ENCODE data around the gene DLX1. TPM values are rescaled to one million over a fixed set of nuclear protein-coding genes. Genes with fewer than 3 reads are reported as not detected.

DLX1 gene
- total RNA-seq, 1 experiment from 2014 or later: 7.6 TPM

DNA sequence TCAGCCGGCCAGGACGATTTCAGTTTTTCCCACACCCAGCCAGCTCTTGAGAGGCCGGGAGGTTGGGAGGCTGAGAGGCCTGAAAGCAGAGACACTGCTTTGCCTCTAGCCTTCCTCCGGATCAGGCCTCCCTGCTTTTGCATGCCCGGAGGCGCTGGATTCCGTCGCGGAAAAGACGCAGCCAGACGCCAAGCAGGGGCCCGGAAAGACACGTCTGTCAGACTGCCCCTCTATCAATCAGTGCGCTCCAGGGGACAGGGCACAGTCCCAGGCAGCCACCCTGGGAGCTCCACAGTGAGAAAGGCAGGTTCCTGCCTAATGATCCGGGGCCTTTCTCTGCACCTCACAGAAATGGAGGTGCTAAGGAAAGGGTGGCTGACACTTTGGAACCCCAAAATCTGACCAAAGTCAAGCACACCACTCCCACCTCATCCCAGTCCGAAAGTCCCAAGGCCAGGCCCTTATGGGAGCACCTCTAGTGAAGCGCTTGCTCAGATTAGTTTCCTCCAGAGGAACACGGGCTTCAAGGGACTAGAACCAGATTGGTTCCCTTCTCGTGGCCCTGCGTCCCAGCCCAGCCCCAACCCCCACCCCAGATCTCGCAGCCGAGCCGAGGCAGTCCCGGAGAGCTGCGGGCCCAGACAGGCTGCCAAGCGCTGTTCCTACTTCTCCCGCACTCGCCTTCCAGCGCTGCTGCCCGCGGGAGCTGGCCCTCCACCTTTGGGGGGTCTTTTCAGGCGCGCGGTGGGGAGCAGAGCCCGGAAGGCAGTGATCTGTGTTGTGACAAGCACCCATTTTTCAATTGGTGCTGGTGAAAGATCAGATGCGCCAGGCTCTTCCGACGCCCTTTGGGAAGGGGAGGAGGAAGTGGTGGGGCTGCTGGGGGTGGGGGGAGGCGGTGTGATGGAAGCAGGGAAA, 5.0 kb downstream of the DLX1 start:
- Histone ChIP-seq H3K79me2 (ENCODE audit: low read length) (peaks cover 26% of the 10 kb centered on the region), H3K4me2 (ENCODE audit: low read length) (no peak overlapping the region), H3K36me3 (ENCODE audit: low read depth, low read length) (no peaks in the 10 kb centered on the region), H2AFZ (ENCODE audit: low read length) (no peak overlapping the region), H3K9ac (ENCODE audit: low read length) (no peak overlapping the region), H3K9me3 (ENCODE audit: low read length) (no peaks in the 10 kb centered on the region), H3K27ac (ENCODE audit: low read length) (no peak overlapping the region), H3K27me3 (ENCODE audit: low read length) (no peaks in the 10 kb centered on the region), H4K20me1 (ENCODE audit: low read length) (no peaks in the 10 kb centered on the region), H3K4me3 (ENCODE audit: low read length) (no peak overlapping the region), H3K4me1 (ENCODE audit: insufficient read depth, low read length) (peaks cover 14% of the 10 kb centered on the region; the same call in 1 of the 2 replicates), H3F3A (ENCODE audit: low read length, unreplicated experiment) (peaks cover 3% of the 10 kb centered on the region), H3K9me2 (replicated peaks; ENCODE audit: low read length) (no peaks in the 10 kb centered on the region)
- no peak for TF ChIP-seq EZH2 (IDR thresholded peaks at IDR 0.05; ENCODE audit: low read length, unreplicated experiment)
- TF ChIP-seq, protein P1, sequence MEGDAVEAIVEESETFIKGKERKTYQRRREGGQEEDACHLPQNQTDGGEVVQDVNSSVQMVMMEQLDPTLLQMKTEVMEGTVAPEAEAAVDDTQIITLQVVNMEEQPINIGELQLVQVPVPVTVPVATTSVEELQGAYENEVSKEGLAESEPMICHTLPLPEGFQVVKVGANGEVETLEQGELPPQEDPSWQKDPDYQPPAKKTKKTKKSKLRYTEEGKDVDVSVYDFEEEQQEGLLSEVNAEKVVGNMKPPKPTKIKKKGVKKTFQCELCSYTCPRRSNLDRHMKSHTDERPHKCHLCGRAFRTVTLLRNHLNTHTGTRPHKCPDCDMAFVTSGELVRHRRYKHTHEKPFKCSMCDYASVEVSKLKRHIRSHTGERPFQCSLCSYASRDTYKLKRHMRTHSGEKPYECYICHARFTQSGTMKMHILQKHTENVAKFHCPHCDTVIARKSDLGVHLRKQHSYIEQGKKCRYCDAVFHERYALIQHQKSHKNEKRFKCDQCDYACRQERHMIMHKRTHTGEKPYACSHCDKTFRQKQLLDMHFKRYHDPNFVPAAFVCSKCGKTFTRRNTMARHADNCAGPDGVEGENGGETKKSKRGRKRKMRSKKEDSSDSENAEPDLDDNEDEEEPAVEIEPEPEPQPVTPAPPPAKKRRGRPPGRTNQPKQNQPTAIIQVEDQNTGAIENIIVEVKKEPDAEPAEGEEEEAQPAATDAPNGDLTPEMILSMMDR (conservative IDR thresholded peaks at IDR 0.05; ENCODE audit: low read depth, low read length): no peak
- no peak for TF ChIP-seq EZH2phosphoT487 (IDR thresholded peaks at IDR 0.05; ENCODE audit: borderline replicate concordance, low read length)
- DNase-seq (no peak), ATAC-seq (no peak)
- ChIA-PET CTCF (interaction anchor here (0.6 kb wide), 1 partner anchor 327 kb away, joined by 3 read pairs; no protein-coding TSS in a partner anchor), POLR2A (ENCODE audit: unreplicated experiment) (no interaction called here)
- BruUV-seq (replicated peaks): no TSS peak
- intact Hi-C loops (cut with micrococcal nuclease): no loop called here

DNA sequence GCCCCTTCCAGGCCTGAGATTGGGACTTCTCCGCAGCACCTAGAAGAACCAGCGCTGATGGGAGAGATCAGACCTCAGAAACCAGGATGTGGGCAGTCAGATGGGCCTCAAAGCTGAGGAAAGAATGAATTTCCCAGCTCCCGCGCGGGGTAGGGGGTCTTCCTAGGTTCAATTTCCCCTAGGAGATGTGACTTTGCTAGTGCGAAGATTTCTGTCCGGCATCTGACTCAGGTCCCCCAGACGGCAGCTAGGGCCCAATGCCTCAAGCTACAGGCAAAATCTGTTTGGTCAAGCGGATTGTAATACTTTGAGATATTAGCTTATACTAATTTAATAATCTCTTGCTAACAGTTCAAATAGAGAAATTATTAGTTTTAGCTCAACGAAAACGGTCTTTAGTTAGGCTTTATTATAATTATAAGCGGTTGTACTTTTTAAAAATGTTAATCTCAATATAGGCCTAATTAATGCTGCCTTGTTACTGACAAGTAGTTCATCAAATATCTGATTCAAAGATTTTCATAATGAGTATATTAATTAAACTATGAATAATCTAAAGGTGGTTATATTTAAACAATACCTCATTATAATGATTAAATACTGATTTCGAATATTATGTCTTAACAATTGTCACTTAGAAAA, 5.8 kb downstream of the DLX1 start:
- no peaks in the 10 kb centered on the region for H3K9me3 ChIP-seq (ENCODE audit: low read length)

More for the DNA sequence above, 5.8 kb downstream of the DLX1 start:
- H3K36me3 ChIP-seq (ENCODE audit: low read depth, low read length): no peaks in the 10 kb centered on the region
- H3K4me2 ChIP-seq (ENCODE audit: low read length): no peak overlapping the region
- no peaks in the 10 kb centered on the region for H3K27me3 ChIP-seq (ENCODE audit: low read length)
- H3F3A ChIP-seq (ENCODE audit: low read length, unreplicated experiment): peaks cover 3% of the 10 kb centered on the region
- DNase-seq: no peak
- CTCF ChIA-PET: interaction anchor here (0.6 kb wide), 1 partner anchor 328 kb away, joined by 3 read pairs; no protein-coding TSS in a partner anchor
- H3K4me3 ChIP-seq (ENCODE audit: low read length): no peak overlapping the region
- BruUV-seq (replicated peaks): no TSS peak
- no peaks in the 10 kb centered on the region for H3K9me2 ChIP-seq (replicated peaks; ENCODE audit: low read length)
- TF ChIP-seq EZH2phosphoT487 (IDR thresholded peaks at IDR 0.05; ENCODE audit: borderline replicate concordance, low read length) (no peak), EZH2 (IDR thresholded peaks at IDR 0.05; ENCODE audit: low read length, unreplicated experiment) (no peak)
- TF ChIP-seq, protein P1 (conservative IDR thresholded peaks at IDR 0.05; ENCODE audit: low read depth, low read length): no peak
- intact Hi-C loops (cut with micrococcal nuclease): no loop called here
- POLR2A ChIA-PET (ENCODE audit: unreplicated experiment): no interaction called here
- H3K4me1 ChIP-seq (ENCODE audit: insufficient read depth, low read length): peaks cover 14% of the 10 kb centered on the region; the same call in 1 of the 2 replicates
- no peak overlapping the region for H3K27ac ChIP-seq (ENCODE audit: low read length)
- no peak overlapping the region for H2AFZ ChIP-seq (ENCODE audit: low read length)
- no peak for ATAC-seq
- H3K79me2 ChIP-seq (ENCODE audit: low read length): peaks cover 18% of the 10 kb centered on the region
- H3K9ac ChIP-seq (ENCODE audit: low read length): no peak overlapping the region
- H4K20me1 ChIP-seq (ENCODE audit: low read length): no peaks in the 10 kb centered on the region

All from PC-3 (cell line).